IMR-90 (cell line): ENCODE results near the gene POLR1D. TPM values are rescaled to one million over a fixed set of nuclear protein-coding genes. Genes with fewer than 3 reads are reported as not detected.

ENCODE experiments used
- ATAC-seq: fragments of 200-7000 bp; cut with Tn5 transposase; 2 replicates; pipeline ENCODE4 v1.9.1; 2020; ENCODE audit warnings: low read depth, mild to moderate bottlenecking, moderate library complexity
- BruUV-seq: library from RNA; stranded (reverse); fragments of 400-500 nt; replicated peaks from 2 replicates; lab custom pipeline; 2021; lab: Mats Ljungman, UMichigan
- CTCF ChIA-PET: fragments of 300-600 bp; formaldehyde crosslinking; extraction: SDS; loops from one replicate; lab custom pipeline; 2021; ENCODE audit warnings: antibody characterized with exemption; lab: Yijun Ruan, JAX
- POLR2A ChIA-PET: fragments of 300-600 bp; sonication (Branson Sonifier 250); formaldehyde crosslinking; loops from one replicate; lab custom pipeline; 2022; ENCODE audit warnings: antibody characterized with exemption; ENCODE audit not compliant: unreplicated experiment; lab: Charles Lee
- DNase-seq: peaks from one replicate; pipeline ENCODE4 v3.0.0; 2013
- H2AFZ ChIP-seq: replicated peaks from 2 replicates; pipeline ENCODE3; 2013; ENCODE audit warnings: low read length, mild to moderate bottlenecking; ENCODE audit not compliant: poor library complexity
- H2AK5ac ChIP-seq: 2 replicates; pipeline ENCODE4 v1.6.1; 2013; ENCODE audit warnings: low read depth, low read length, inconsistent platforms
- H2AK9ac ChIP-seq: replicated peaks from 2 replicates; pipeline ENCODE3; 2013; ENCODE audit warnings: mild to moderate bottlenecking, low read depth, low read length, moderate library complexity; ENCODE audit not compliant: poor library complexity
- H2BK120ac ChIP-seq: 2 replicates; pipeline ENCODE4 v1.6.1; 2013; ENCODE audit warnings: low read depth, low read length, inconsistent platforms
- H2BK15ac ChIP-seq: 3 replicates; pipeline ENCODE4 v1.6.1; 2013; ENCODE audit warnings: low read depth, low read length, inconsistent platforms
- H2BK20ac ChIP-seq: 2 replicates; pipeline ENCODE4 v1.6.1; 2013; ENCODE audit warnings: low read depth, mild to moderate bottlenecking, inconsistent platforms, low read length, moderate library complexity
- H2BK5ac ChIP-seq: 2 replicates; pipeline ENCODE4 v1.6.1; 2013; ENCODE audit warnings: mild to moderate bottlenecking, low read depth, low read length, inconsistent platforms; ENCODE audit not compliant: poor library complexity, severe bottlenecking
- H3K14ac ChIP-seq: replicated peaks from 2 replicates; pipeline ENCODE4 v1.6.1; 2013; ENCODE audit warnings: low read depth, low read length, inconsistent platforms
- H3K18ac ChIP-seq: 2 replicates; pipeline ENCODE4 v1.6.1; 2013; ENCODE audit warnings: low read depth, low read length, control low read depth
- H3K23ac ChIP-seq: 2 replicates; pipeline ENCODE4 v1.6.1; 2013; ENCODE audit warnings: low read depth, low read length, inconsistent platforms
- H3K27ac ChIP-seq: 2 replicates; pipeline ENCODE4 v1.5.1; 2013; ENCODE audit warnings: mild to moderate bottlenecking, control low read depth, low read length; ENCODE audit not compliant: insufficient read depth
- H3K27me3 ChIP-seq: 2 replicates; pipeline ENCODE4 v1.6.1; 2013; ENCODE audit warnings: low read length; ENCODE audit not compliant: control insufficient read depth, insufficient read depth
- H3K36me3 ChIP-seq: 2 replicates; pipeline ENCODE4 v1.6.1; 2013; ENCODE audit warnings: low read length, mixed read lengths; ENCODE audit not compliant: control insufficient read depth, insufficient read depth
- H3K4ac ChIP-seq: 2 replicates; pipeline ENCODE4 v1.6.1; 2013; ENCODE audit warnings: low read depth, low read length, inconsistent platforms
- H3K4me1 ChIP-seq: 2 replicates; pipeline ENCODE4 v1.6.1; 2013; ENCODE audit warnings: low read length, mixed read lengths; ENCODE audit not compliant: control insufficient read depth, insufficient read depth
- H3K4me2 ChIP-seq: 2 replicates; pipeline ENCODE4 v1.6.1; 2013; ENCODE audit warnings: low read depth, mild to moderate bottlenecking, control low read depth, low read length, moderate library complexity
- H3K4me3 ChIP-seq: 2 replicates; pipeline ENCODE4 v1.5.1; 2013; ENCODE audit warnings: low read depth, mild to moderate bottlenecking, control low read depth, low read length, moderate library complexity; ENCODE audit not compliant: insufficient read depth
- H3K56ac ChIP-seq: 2 replicates; pipeline ENCODE4 v1.6.1; 2013; ENCODE audit warnings: low read length, inconsistent platforms; ENCODE audit not compliant: insufficient read depth; ENCODE audit errors: extremely low read depth
- H3K79me1 ChIP-seq, 2 experiments: 2 replicates each; pipeline ENCODE4 v1.6.1; 2013; ENCODE audit warnings: low read length in 2 of 2, inconsistent platforms in 1 of 2, low read depth in 1 of 2
- H3K9ac ChIP-seq: 2 replicates; pipeline ENCODE4 v1.6.1; 2013; ENCODE audit warnings: low read depth, low read length, control low read depth
- H3K9me1 ChIP-seq: 2 replicates; pipeline ENCODE4 v1.6.1; 2013; ENCODE audit warnings: low read length, inconsistent platforms; ENCODE audit not compliant: insufficient read depth
- H3K9me3 ChIP-seq: 2 replicates; pipeline ENCODE4 v1.6.1; 2013; ENCODE audit warnings: low read length; ENCODE audit not compliant: control insufficient read depth, insufficient read depth
- H4K20me1 ChIP-seq: 2 replicates; pipeline ENCODE4 v1.6.1; 2013; ENCODE audit warnings: low read length, inconsistent platforms; ENCODE audit not compliant: insufficient read depth
- H4K5ac ChIP-seq: 2 replicates; pipeline ENCODE4 v1.6.1; 2013; ENCODE audit warnings: mild to moderate bottlenecking, low read depth, low read length, control low read depth
- H4K8ac ChIP-seq, 2 experiments: 2 replicates each; pipeline ENCODE4 v1.6.1; 2013; ENCODE audit warnings: low read depth in 2 of 2, low read length in 2 of 2, control low read depth in 1 of 2, inconsistent platforms in 1 of 2
- H4K91ac ChIP-seq: 2 replicates; pipeline ENCODE4 v1.6.1; 2013; ENCODE audit warnings: low read depth, low read length, inconsistent platforms; ENCODE audit not compliant: insufficient read depth
- USF2 ChIP-seq: fragments of 150-350 bp; IDR thresholded peaks from 2 replicates; pipeline ENCODE4 v1.6.1; 2017; ENCODE audit warnings: mild to moderate bottlenecking, antibody characterized with exemption, low read length, low read depth
- WGBS, 2 experiments: methylation state at CpG; one replicate each; pipeline versions ENCODE4 v1.1.5 to v1.1.7; 2013; ENCODE audit warnings: missing lambda C conversion rate in 2 of 2; ENCODE audit not compliant: insufficient read length in 1 of 2; ENCODE audit errors: extremely low coverage in 2 of 2; 5-methylcytosine and 5-hydroxymethylcytosine counted together
- dilution Hi-C: fragments of 300-500 bp; cut with HindIII; formaldehyde crosslinking; loops from one replicate; pipeline ENCODE4 v1.14.3; 2018; ENCODE audit warnings: low sequenced_read_pairs; ENCODE audit not compliant: unreplicated experiment
- in situ Hi-C: fragments of 300-500 bp; cut with MboI; formaldehyde crosslinking; loops from 3 replicates; pipeline ENCODE4 v1.14.3; 2019; ENCODE audit warnings: low sequenced_read_pairs, inconsistent platforms, mixed read lengths
- intact Hi-C: fragments of 100-400 bp; cut with micrococcal nuclease; formaldehyde crosslinking; loops from 2 replicates; pipeline ENCODE4 v1.10.0; 2022
- polyA plus RNA-seq, 3 experiments: library from polyadenylated mRNA; depleted of rRNA; stranded (reverse); fragments of >200 nt; gene quantifications; 2 replicates each; pipeline ENCODE4 v1.2.3, GENCODE V29; 2012; ENCODE audit warnings: low replicate concordance in 1 of 3
- total RNA-seq: library from RNA; depleted of rRNA; stranded (reverse); fragments of >200 nt; gene quantifications from 2 replicates; pipeline ENCODE4 v1.2.3, GENCODE V29; 2012

POLR1D gene
- total and polyA plus RNA-seq, 2 of the 4 experiments (the other 2 are of a cell fraction) = 65.4 to 110 TPM

GRCh38 chr13:27637289-27637626 is 15.6 kb downstream of the POLR1D start:
- Histone ChIP-seq H3K23ac (no peak overlapping the region), H3K14ac (no peak overlapping the region), H2BK5ac (no peak overlapping the region), H3K4me2 (no peak overlapping the region), H3K79me1 (peaks cover 31 to 45% of the 10 kb centered on the region in 2 experiments; a peak in 3 of 4 replicates), H3K9me3 (no peaks in the 10 kb centered on the region), H3K18ac (no peak overlapping the region), H4K5ac (no peak overlapping the region), H2BK120ac (no peak overlapping the region), H3K4me3 (no peak overlapping the region), H2AFZ (no peak overlapping the region), H2AK9ac (no peak overlapping the region), H4K20me1 (peaks cover 27% of the 10 kb centered on the region), H2AK5ac (no peak overlapping the region), H3K4ac (no peak overlapping the region), H3K4me1 (peaks cover 6% of the 10 kb centered on the region), H2BK20ac (no peak overlapping the region), H3K56ac (no peak overlapping the region), H4K91ac (no peak overlapping the region), H3K9me1 (peaks cover 7% of the 10 kb centered on the region), H3K36me3 (peaks cover 2% of the 10 kb centered on the region), H4K8ac (no peak overlapping the region), H2BK15ac (no peak overlapping the region), H3K27me3 (no peaks in the 10 kb centered on the region), H3K9ac (no peak overlapping the region), H3K27ac (no peak overlapping the region)
- ATAC-seq = no peak
- intact Hi-C loops (no loop called here), in situ Hi-C loops (no loop called here), dilution Hi-C loops (no loop called here)
- DNase-seq = no peak
- TF ChIP-seq USF2 = no peak
- BruUV-seq = no TSS peak
- WGBS, 2 experiments = no CpG with 5 or more reads among the region's 1 CpG
- ChIA-PET CTCF (no interaction called here), POLR2A (no interaction called here)
